HG03135 (cell line): Measurements from ENCODE around the gene PFKM.
"Not testable (repeated sequence)": the region's sequence is repeated elsewhere in the genome, so short reads cannot be mapped to it uniquely, and the experiment has no call there.

Source experiments
- ATAC-seq: cut with Tn5 transposase; IDR thresholded peaks from one replicate; pipeline ENCODE4 v1.9.1; 2021; ENCODE audit warnings: mild to moderate bottlenecking, moderate library complexity; ENCODE audit not compliant: unreplicated experiment

The PFKM gene

GRCh38 chr12:48110691-48111311 lies 8.4 kb upstream of the PFKM start:
- ATAC-seq = no peak

GRCh38 chr12:48111312-48111693 lies 7.9 kb upstream of the PFKM start:
- not testable (repeated sequence) for ATAC-seq

GRCh38 chr12:48115957-48116356 lies 3.2 kb upstream of the PFKM start:
- ATAC-seq = no peak

GRCh38 chr12:48118284-48118871 lies 786 bp upstream of the PFKM start:
- ATAC-seq = no peak

GRCh38 chr12:48119834-48120195 lies 651 bp downstream of the PFKM start:
- no peak for ATAC-seq

GRCh38 chr12:48121522-48121921 lies 2.4 kb downstream of the PFKM start:
- ATAC-seq = no peak

- no peak for ATAC-seq
Measured at GRCh38 chr12:48122065-48122834, 3.1 kb downstream of the PFKM start.

GRCh38 chr12:48123169-48123568 lies 4.0 kb downstream of the PFKM start:
- ATAC-seq = no peak

GRCh38 chr12:48125542-48125941 lies 6.4 kb downstream of the PFKM start:
- not testable (repeated sequence) for ATAC-seq

GRCh38 chr12:48125985-48126384 lies 6.8 kb downstream of the PFKM start:
- ATAC-seq = no peak

GRCh38 chr12:48126953-48127630 lies 7.9 kb downstream of the PFKM start:
- ATAC-seq = no peak

- no peak for ATAC-seq
Measured at GRCh38 chr12:48128800-48129199, 9.6 kb downstream of the PFKM start.

GRCh38 chr12:48129376-48129775 lies 10.2 kb downstream of the PFKM start:
- no peak for ATAC-seq

- no peak for ATAC-seq
Measured at GRCh38 chr12:48131517-48131916, 12.4 kb downstream of the PFKM start.

- ATAC-seq = no peak
Measured at GRCh38 chr12:48132826-48133225, 13.7 kb downstream of the PFKM start.

- no peak for ATAC-seq
Measured at GRCh38 chr12:48135027-48135426, 15.9 kb downstream of the PFKM start.

GRCh38 chr12:48142818-48143674 lies 23.9 kb downstream of the PFKM start:
- no peak for ATAC-seq

GRCh38 chr12:48143898-48144297 lies 24.7 kb downstream of the PFKM start:
- no peak for ATAC-seq

- ATAC-seq = no peak
Measured at GRCh38 chr12:48145981-48146380, 26.8 kb downstream of the PFKM start.

GRCh38 chr12:48151103-48151771 lies 32.1 kb downstream of the PFKM start:
- ATAC-seq = no peak
